Stimulated activated CD4-positive, alpha-beta T cell treated with anti-CD3 and anti-CD28 coated beads, Interleukin-15, amount 100 ng/mL, for 24 hours (primary cell): ENCODE measurements around the gene POR.

Experiments
- DNase-seq: peaks from one replicate; pipeline ENCODE4 v3.0.0-alpha.2; 2020

Gene POR

GRCh38 chr7:75955331-75955955 lies 40.5 kb downstream of the POR start:
- DNase-seq = no peak

- DNase-seq = no peak
These were observed 42.2 kb downstream of the POR start for GRCh38 chr7:75957021-75957736.

DNA sequence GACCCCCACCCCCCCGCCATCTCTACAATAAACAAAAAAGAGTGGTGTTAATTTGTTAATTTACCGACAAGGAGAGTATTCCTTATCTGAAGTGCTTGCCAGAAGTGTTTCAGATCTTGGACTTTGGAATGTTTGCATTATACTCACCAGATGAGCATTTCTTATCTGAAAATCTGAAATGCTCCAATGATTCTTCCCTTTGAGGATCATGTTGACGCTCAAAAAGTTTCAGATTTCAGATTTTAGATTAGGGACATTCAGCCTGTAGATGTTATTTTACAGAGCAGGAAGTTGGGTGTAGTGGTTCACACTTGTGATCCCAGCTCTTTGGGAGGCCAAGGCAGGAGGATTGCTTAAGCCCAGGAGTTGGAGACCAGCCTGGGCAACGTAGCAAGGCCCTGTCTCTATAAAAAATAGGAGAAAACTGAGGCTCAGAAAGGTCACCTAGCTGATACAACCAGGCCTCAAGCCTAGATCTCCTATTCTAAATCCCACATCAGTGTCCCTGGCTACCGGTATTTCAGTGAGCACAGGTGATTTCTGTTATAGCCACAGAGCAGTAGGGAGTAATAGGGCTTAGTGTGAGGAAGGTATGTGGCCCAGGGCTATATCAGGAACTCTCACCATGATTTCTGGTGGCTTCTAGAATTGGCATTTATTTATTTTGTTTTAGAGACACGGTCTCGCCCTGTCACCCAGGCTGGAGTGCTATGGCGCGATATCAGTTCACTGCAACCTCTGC lies 44.0 kb downstream of the POR start:
- no peak for DNase-seq

DNA sequence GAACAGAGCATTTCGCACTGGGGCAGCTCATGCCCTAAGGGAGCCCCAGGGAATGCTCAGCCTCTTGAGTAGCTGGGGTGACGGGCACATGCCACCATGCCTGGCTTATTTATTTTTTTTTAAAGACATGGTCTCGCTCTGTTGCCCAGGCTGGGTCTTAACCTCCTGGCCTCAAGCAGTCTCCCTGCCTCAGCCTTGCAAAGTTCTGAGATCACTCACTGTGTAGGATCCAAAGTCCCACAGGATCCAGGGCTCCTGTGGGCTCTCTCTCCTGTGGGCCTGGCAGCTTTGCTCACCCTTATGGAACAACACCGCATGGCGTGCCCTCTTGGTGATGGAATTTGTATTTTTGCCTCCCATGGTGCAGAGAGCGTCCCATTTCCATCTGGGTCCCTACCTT lies 45.4 kb downstream of the POR start:
- DNase-seq = no peak

DNA sequence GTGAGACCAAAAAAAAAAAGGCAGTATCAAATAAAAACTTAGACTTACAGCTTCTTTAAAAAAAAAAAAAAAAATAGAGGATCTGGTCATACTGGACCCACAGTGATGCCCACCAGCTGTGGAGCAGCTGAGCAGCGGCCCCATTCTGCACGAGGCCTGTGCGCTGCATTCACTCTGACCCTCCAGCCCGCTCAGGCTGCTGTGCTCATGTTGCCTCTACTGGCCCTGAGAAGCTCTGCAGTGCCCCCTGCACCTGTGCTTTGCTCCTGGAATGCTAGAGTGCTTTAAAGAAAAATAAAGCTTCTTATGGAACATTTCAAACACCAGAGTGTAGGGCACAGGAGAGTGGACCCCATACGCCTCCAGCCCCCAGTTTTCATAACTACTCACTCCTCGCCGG lies 46.3 kb downstream of the POR start:
- no peak for DNase-seq

DNA sequence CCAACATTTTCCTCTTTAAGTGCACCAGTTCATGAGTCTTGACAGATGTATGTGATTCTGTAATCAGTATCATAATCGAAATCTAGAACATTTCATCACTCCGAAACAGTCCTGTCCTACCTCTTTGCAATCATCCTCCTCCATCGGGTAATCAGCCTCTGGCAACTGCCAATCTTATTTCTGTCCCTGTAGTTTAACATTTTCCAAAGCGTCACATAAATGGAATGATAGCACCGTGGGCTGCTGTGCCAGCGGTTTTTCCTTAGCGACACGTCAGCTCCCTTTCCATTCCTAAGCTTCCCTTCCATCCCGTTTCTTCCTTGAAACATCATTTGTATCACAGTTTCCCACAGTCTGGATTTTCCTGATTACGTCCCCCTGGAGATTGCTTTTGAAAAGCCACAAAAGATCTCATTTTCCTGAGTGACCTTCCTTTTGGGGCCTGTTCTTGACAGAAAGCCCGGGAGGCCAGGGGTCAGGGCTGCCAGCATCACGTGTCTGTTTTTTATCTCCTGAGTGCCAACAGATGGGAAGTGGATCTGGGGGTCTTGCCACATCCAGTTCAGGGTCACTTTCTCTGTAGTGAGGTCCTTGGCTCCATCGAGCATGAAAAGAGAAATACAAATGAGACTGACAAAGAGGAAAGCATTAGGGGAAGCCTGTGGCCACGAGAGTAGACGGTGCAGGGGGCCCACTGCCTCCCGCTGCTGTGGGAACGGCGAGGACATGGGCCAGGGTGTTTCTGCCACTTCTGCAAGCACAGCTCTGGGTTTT lies 47.8 kb downstream of the POR start:
- no peak for DNase-seq

DNA sequence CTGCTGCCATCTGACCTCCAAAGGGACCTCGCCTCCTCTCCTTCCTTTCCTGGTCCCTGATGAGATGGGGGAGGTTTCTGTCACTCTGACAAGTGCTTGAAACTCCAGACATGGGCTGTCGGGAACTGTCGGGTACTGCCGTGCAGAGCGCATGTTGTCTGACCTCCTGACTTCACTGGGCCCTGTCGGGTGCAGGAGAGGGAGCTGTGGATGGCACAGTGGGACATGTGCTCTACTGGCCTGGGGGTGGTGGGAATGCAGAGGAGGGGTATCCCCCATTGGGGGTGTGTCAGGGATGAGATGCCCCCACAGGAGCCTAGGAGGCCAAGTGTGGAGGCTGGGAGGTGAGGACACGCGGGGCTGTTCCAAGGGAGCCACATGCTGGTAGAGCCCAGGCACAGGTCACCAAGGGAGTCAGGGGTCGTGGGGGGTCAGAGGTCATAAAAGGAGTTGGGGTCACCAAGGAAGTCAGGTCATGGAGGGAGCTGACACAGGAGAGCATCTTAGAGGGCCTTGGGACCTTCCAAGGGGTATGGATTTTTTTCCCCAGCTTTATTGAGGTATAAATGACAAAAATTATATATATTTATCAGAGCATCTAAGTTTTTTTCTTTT lies 48.5 kb downstream of the POR start:
- no peak for DNase-seq

GRCh38 chr7:75965617-75966016 lies 50.7 kb downstream of the POR start:
- DNase-seq = no peak

DNA sequence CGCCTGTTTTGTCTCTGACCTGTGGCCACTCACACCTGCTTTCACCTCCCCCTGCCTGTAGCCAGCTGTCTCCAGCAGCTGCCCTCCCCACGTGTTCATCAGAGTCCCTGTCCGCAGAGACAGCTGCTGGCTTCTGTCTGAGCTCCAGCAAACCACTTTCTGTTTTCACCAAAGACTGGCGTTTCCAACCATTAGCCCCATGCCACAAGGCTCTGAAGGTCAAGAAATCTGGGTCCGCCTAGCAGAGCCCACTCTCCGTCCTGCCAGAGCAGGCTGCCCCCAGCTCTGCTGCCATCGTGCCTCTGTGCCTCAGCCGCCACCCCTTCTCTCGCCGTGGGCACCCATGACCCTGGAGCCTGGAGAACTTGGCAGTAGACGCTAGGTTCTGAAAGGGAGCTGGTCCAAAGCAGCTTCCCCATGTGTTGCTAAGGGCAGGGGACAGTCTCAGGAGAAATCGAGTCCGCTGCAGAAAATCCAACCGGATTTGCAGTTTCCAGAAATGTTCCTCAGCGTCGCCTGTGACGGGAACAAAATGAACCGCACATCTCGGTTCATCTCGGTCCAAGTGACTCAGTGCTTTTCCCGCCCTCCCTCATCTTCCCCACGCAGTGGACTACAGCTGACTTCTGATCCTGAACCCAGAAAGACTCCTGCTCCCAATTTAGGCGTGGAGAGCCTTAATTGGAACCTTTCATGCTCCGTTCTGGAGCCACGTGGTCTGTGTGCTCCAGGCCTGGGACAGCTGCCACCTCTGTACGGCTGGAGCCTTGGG lies 51.4 kb downstream of the POR start:
- DNase-seq = no peak

DNA sequence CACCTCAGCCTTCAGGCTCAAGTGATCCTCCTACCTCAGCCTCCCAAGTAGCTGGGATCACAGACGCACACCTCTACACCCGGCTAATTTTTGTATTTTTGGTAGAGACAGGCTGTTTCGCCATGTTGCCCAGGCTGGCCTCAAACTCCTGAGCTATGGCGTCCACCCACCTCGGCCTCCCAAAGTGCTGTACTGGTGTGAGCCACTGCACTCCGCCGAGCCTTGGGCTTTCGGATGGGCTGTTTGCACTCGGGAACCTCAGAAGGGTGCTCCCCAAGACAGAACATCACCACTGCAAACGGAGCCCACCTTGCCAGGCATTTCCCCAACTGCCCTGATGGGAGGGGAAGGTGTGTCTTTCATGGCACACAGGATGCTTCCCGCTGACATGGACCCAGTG lies 52.1 kb downstream of the POR start:
- no peak for DNase-seq

DNA sequence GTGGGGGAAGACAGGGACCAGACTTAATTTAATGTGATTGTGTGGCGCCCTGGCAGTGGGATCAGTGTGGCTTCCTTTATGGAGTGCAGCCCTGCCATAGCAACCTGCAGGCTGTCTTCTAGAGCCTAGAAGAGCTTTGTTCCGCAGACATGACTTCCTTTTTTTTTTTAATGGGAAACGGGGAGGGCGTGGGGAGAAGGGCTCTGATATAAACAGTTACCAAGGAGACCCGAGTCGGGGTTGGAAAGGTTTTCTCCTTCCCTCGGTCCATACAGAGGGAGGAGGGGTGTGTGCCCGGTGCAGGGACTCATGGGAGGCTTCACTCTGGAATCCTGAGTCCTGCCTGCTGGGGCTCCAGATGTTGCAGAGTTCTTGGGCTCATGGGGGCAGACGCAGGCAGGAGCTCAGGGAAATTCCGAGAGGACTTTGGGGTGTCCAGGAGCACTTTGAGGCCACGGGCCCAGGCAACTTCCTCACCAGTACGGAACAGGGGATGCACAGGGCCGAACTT lies 52.6 kb downstream of the POR start:
- no peak for DNase-seq

GRCh38 chr7:75968012-75968411 lies 53.1 kb downstream of the POR start:
- no peak for DNase-seq

DNA sequence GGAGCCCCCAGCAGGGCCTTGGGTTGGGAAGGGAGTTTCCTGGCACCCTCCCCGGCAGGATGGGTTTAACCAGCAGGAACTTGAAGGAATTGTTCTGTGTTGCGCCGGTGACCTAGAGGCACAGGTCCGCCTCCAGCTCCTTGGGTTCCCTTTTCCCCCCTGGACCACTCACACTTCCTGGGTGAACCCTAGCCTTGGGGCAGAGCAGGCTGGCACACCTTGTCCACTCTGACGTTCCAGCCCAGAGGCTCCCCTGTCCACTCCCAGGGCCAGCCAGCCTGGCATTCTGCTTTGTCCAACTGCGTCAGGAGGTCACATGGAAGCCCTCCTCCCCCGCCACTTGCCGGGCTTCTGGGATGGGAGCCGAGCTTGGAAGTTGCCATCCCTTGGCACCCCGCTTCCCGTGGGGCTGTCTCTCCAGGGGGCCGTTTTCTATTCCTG lies 53.6 kb downstream of the POR start:
- no peak for DNase-seq

DNA sequence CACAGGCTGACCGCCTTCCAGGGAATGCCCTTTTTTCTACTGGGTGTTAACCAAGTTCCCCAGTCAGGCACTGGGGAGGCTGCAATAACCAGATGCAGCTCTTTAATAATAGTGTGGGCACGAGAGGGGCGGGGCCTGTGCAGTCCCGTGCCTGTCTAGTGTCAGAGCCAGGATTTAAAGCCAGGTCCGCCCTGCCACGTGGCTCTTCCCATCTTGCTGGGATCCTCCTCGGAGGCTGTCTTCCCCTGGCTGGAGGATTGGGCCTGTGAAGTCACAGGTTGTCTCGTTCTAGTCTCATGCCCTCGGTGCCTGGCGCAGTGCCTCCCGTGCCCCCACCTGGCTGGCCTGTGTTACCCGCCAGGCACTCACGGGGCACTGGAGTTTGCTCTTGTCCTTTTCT lies 54.2 kb downstream of the POR start:
- DNase-seq = no peak

DNA sequence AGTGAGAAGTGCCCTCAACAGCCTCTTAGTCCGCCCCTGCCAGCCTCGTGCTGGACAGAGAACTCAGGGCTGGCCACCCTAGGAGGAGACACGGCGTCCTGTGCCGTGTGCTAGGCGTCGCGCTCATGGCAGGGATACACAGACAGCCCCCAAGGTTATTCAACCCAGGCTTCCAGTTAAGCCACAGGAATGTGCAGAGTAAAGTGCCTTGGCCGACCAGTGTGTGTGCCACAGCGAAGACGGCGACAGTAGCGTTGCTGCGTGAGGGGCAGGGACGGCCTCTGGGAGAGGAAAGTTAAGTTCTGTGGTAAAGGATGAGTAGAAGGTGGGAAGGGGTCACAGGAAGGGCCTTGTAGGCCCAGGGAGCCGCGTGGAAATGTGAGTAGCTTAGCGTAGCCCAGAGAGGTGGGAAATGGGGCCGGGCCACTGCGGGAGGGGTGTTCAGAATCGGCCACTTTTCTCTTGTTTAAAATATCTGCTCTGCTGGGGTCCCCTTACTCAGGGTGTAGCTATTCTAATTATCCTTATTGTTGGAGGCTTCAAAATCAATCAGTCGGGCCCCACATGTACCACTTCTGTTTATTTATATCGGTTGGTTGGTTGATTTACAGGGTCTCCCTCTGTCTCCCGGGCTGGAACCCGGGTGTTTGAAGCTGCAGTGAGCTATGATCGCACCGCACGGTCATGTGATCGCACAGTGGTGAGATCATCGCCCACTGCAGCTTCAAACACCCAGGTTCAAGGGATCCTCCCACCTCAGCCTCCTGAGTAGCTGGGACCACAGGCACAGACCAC lies 54.9 kb downstream of the POR start:
- no peak for DNase-seq

DNA sequence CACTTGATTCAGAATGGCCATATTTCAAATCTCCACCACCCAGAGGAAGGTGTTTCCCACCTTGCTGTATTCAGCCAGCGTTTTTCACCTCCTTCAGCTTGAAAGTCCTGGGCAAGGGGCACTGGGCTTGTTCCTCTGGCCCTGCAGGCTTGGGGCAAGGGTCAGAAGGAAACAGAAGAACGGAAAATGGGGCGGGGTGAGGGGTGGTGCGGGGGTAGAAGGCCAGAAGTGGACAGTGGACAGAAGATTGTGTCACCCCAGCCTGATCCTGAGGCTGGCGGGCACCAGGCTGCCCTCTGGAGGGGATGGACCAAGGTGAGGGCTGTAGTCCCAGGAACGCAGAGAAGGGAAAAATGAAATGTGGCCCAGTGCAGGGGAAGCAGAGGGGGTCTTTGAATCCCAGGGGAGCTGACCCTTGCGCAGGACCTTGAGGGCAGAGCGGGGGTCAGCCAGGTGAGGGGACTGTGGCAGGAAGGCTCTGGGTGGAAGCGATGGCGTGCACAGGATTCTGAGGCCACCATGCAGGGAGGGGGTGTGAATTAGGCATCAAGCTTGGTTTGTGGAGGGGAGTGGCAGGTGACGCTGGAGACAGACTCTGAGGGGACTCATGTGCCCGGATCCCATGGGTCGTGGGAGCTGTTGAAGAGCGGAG lies 56.5 kb downstream of the POR start:
- no peak for DNase-seq

GRCh38 chr7:75971961-75972763 lies 57.2 kb downstream of the POR start:
- no peak for DNase-seq

DNA sequence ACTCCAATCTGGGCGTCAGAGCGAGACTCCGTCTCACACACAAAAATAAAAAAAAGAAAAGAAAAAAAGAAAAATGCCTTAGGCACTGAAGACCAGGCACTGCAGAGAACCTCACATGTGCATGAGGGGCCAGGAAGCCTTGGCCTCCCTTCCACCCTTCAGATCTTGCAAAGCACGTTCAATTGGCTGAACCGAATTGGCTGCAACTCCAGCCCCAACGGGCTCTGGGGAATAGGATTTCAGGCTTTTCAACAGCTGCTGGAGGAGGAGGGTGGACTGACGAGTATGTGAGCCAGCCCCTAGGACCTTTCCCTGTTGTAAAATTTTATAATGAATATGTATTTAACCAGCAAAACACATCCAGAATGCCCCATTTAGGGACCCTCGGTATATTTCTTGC lies 62.8 kb downstream of the POR start:
- DNase-seq = no peak

DNA sequence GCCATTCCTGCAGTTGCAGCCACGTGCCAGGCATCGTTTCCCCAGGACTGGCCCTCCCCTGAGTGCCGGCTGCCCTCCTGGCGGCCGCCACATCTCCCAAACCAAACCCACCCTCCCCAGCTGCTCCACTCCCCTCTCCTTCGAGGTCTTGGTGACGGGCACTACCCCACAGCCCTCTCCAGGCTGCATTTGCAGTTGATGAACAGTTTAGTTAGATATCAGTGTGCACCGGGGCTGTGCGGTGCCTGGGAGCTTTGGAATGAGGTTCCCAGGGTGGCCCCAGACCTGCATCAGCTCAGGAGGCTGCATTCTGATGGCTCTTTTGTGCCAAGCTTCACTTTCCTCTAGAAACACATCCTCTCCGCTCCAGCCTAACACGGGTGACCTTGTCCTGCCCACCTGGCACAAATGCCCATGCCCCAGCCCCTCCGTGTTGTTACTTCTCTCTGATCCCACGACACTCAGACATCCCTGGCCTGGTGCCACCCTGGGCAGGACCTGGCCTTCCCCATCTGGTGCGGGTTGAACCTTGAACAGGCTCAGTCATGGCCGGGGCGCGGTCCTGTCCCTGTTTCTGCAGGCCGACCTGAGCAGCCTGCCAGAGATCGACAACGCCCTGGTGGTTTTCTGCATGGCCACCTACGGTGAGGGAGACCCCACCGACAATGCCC lies 64.9 kb downstream of the POR start:
- no peak for DNase-seq
